Osteoblast (primary cell): ENCODE results near the gene PDIA3. TPM values are rescaled to one million over a fixed set of nuclear protein-coding genes. Genes with fewer than 3 reads are reported as not detected.

ENCODE experiments used
- DNase-seq: peaks from one replicate; pipeline ENCODE4 v3.0.0; 2011; ENCODE audit warnings: low spot score, mixed read lengths; ENCODE audit not compliant: insufficient read length; ENCODE audit errors: missing footprints
- H2AFZ ChIP-seq: 2 replicates; pipeline ENCODE4 v1.6.0; 2011; ENCODE audit warnings: mild to moderate bottlenecking, low read length
- H3K27ac ChIP-seq: 2 replicates; pipeline ENCODE4 v1.5.1; 2011; ENCODE audit warnings: mild to moderate bottlenecking, low read depth, low read length, moderate library complexity
- H3K27me3 ChIP-seq: 2 replicates; pipeline ENCODE4 v1.6.0; 2012; ENCODE audit warnings: mild to moderate bottlenecking, control low read depth, inconsistent platforms, low read length, moderate library complexity; ENCODE audit not compliant: insufficient read depth
- H3K36me3 ChIP-seq: 2 replicates; pipeline ENCODE4 v1.5.1; 2011; ENCODE audit warnings: mild to moderate bottlenecking, low read length, control low read depth, moderate library complexity; ENCODE audit not compliant: insufficient read depth
- H3K4me1 ChIP-seq: 2 replicates; pipeline ENCODE4 v1.5.1; 2011; ENCODE audit warnings: mild to moderate bottlenecking, low read length, control low read depth, moderate library complexity; ENCODE audit not compliant: insufficient read depth
- H3K4me2 ChIP-seq: 2 replicates; pipeline ENCODE4 v1.6.0; 2011; ENCODE audit warnings: mild to moderate bottlenecking, low read length; ENCODE audit not compliant: insufficient read depth
- H3K4me3 ChIP-seq: fragments of 200-600 bp; sonication (generic); 3 replicates; pipeline ENCODE4 v1.5.1; 2012; ENCODE audit warnings: mild to moderate bottlenecking, low read length, inconsistent platforms; ENCODE audit not compliant: insufficient read depth
- H3K79me2 ChIP-seq: 2 replicates; pipeline ENCODE4 v1.6.0; 2012; ENCODE audit warnings: mild to moderate bottlenecking, low read length, control low read depth, inconsistent platforms; ENCODE audit not compliant: insufficient read depth
- H3K9me3 ChIP-seq: 2 replicates; pipeline ENCODE4 v1.5.1; 2011; ENCODE audit warnings: low read depth, low read length, control low read depth
- H4K20me1 ChIP-seq: 2 replicates; pipeline ENCODE4 v1.6.0; 2012; ENCODE audit warnings: mild to moderate bottlenecking, low read length, control low read depth; ENCODE audit not compliant: insufficient read depth
- CTCF ChIP-seq: IDR thresholded peaks from 2 replicates; pipeline ENCODE4 v1.5.1; 2011; ENCODE audit warnings: mild to moderate bottlenecking, low read depth, low read length, moderate library complexity; ENCODE audit errors: extremely low read depth
- total RNA-seq: library from RNA; depleted of rRNA; stranded (reverse); fragments of >200 nt; gene quantifications from 2 replicates; pipeline ENCODE4 v1.2.3, GENCODE V29; 2012

The PDIA3 gene
- total RNA-seq, 1 donor = 160 TPM

GRCh38 chr15:43777267-43777914 lies 31.2 kb downstream of the PDIA3 start:
- peak overlapping the region; percentile 44 for H3K27ac ChIP-seq
- peak overlapping the region; percentile 92 for H3K4me3 ChIP-seq
- no peaks in the 10 kb centered on the region for H3K27me3 ChIP-seq
- no peaks in the 10 kb centered on the region for H3K9me3 ChIP-seq
- DNase-seq = peak; percentile 80
- H3K79me2 ChIP-seq = no peaks in the 10 kb centered on the region
- H4K20me1 ChIP-seq = peaks cover 8% of the 10 kb centered on the region
- H3K4me1 ChIP-seq = peaks cover 8% of the 10 kb centered on the region
- TF ChIP-seq CTCF = peak; percentile 76
- peaks cover 20% of the 10 kb centered on the region for H3K36me3 ChIP-seq
- H3K4me2 ChIP-seq = peak overlapping the region; percentile 81
- peak overlapping the region; percentile 73 for H2AFZ ChIP-seq

GRCh38 chr15:43779016-43779415 lies 32.8 kb downstream of the PDIA3 start:
- Histone ChIP-seq H3K27me3 (no peaks in the 10 kb centered on the region), H3K4me3 (no peak overlapping the region), H2AFZ (no peak overlapping the region), H3K4me1 (peaks cover 8% of the 10 kb centered on the region), H3K36me3 (peaks cover 6% of the 10 kb centered on the region), H3K9me3 (no peaks in the 10 kb centered on the region), H4K20me1 (peaks cover 6% of the 10 kb centered on the region), H3K79me2 (no peaks in the 10 kb centered on the region), H3K27ac (no peak overlapping the region), H3K4me2 (no peak overlapping the region)
- no peak for DNase-seq
- no peak for TF ChIP-seq CTCF

GRCh38 chr15:43789409-43789808 lies 43.2 kb downstream of the PDIA3 start:
- Histone ChIP-seq H2AFZ (no peak overlapping the region), H3K27ac (no peak overlapping the region), H3K4me3 (no peak overlapping the region), H3K79me2 (peaks cover 23% of the 10 kb centered on the region), H4K20me1 (peaks cover 16% of the 10 kb centered on the region), H3K9me3 (no peaks in the 10 kb centered on the region), H3K36me3 (peaks cover 14% of the 10 kb centered on the region), H3K27me3 (no peaks in the 10 kb centered on the region), H3K4me1 (peaks cover 19% of the 10 kb centered on the region), H3K4me2 (no peak overlapping the region)
- TF ChIP-seq CTCF = no peak
- DNase-seq = no peak

GRCh38 chr15:43791993-43792760 lies 45.9 kb downstream of the PDIA3 start, which contains the start of gene SERF2:
Gene SERF2 (plus strand): TSS chr15:43792320. CDS start chr15:43792377, 57 bp downstream.
- H3K27ac ChIP-seq = peak within 1 kb of the TSS; percentile 99
- H3K27me3 ChIP-seq = no peaks in the 10 kb centered on the region
- H4K20me1 ChIP-seq = peaks cover 43% of the 10 kb centered on the region
- DNase-seq = peak; percentile 99
- H2AFZ ChIP-seq = peak within 1 kb of the TSS; percentile 99
- peak within 1 kb of the TSS; percentile 100 for H3K4me2 ChIP-seq
- no peaks in the 10 kb centered on the region for H3K9me3 ChIP-seq
- peak within 1 kb of the TSS; percentile 100 for H3K4me3 ChIP-seq
- H3K4me1 ChIP-seq = peaks cover 46% of the 10 kb centered on the region
- TF ChIP-seq CTCF = no peak
- peaks cover 41% of the 10 kb centered on the region for H3K36me3 ChIP-seq
- peaks cover 39% of the 10 kb centered on the region for H3K79me2 ChIP-seq
